ENCODE results near the gene FN3KRP. TPM values are rescaled to one million over a fixed set of nuclear protein-coding genes. Genes with fewer than 3 reads are reported as not detected.

FN3KRP gene
- total and polyA plus RNA-seq, 2 of the 13 experiments (the other 11 are each of a cell fraction or from before 2014, with no cell fraction given), result 22.4 to 28.2 TPM

GRCh38 chr17:82668631-82669099 lies 47.8 kb upstream of the FN3KRP start (continued):
- TF ChIP-seq ZSCAN20 (CRISPR knock-in tag; IDR thresholded peaks at IDR 0.05; ENCODE audit: borderline replicate concordance) (no peak), POLR2A (IDR thresholded peaks at IDR 0.05; ENCODE audit: insufficient read depth in 1 of 2, low read depth in 2 of 2, low read length in 2 of 2) (peak in 1 of 2 experiments; percentile 26; a peak in 1 of 4 replicates), ZFY (CRISPR knock-in tag; IDR thresholded peaks at IDR 0.05) (peak; percentile 76), ZNF816 (CRISPR knock-in tag; IDR thresholded peaks at IDR 0.05; ENCODE audit: borderline replicate concordance) (no peak), ZNF205 (CRISPR knock-in tag; IDR thresholded peaks at IDR 0.05) (peak; percentile 36; the same call in 1 of the 2 replicates), ATF2 (CRISPR knock-in tag; IDR thresholded peaks at IDR 0.05) (peak; percentile 38; the same call in 1 of the 2 replicates), RXRA (CRISPR knock-in tag; IDR thresholded peaks at IDR 0.05) (peak; percentile 80), STAG1 (CRISPR knock-in tag; IDR thresholded peaks at IDR 0.05) (peak; percentile 98), TCF7 (IDR thresholded peaks at IDR 0.05; ENCODE audit: low read depth) (no peak), ZFX (CRISPR knock-in tag; IDR thresholded peaks at IDR 0.05; ENCODE audit: low read depth) (peak; percentile 78), ZNF547 (CRISPR knock-in tag; IDR thresholded peaks at IDR 0.05) (peak; percentile 74; the same call in 1 of the 2 replicates), IKZF5 (CRISPR knock-in tag; IDR thresholded peaks at IDR 0.05) (peak; percentile 65; the same call in 1 of the 2 replicates), ZFP82 (CRISPR knock-in tag; IDR thresholded peaks at IDR 0.05; ENCODE audit: borderline replicate concordance) (no peak), RFXANK (CRISPR knock-in tag; IDR thresholded peaks at IDR 0.05) (no peak), PRDM15 (CRISPR knock-in tag; IDR thresholded peaks at IDR 0.05) (0 out of 2 replicates have a peak, but pooled peaks have one; percentile 16), ZGPAT (CRISPR knock-in tag; IDR thresholded peaks at IDR 0.05) (peak; percentile 73), TEAD3 (CRISPR knock-in tag; optimal IDR thresholded peaks at IDR 0.05; ENCODE audit: borderline replicate concordance) (peak; percentile 43), THAP8 (CRISPR knock-in tag; IDR thresholded peaks at IDR 0.05; ENCODE audit: borderline replicate concordance) (no peak), ZNF784 (CRISPR knock-in tag; IDR thresholded peaks at IDR 0.05; ENCODE audit: borderline replicate concordance) (no peak), CTCF (CRISPR knock-in tag; IDR thresholded peaks at IDR 0.05) (peak; percentile 96)
